GM12801 (cell line): Measurements from ENCODE around the gene ADD2.

Experiments used
- TF ChIP-seq, protein P1 (sequence below): IDR thresholded peaks from one replicate; pipeline ENCODE4 v1.5.1; 2011; ENCODE audit warnings: control low read depth; ENCODE audit not compliant: insufficient read length; ENCODE audit errors: extremely low read depth

The ADD2 gene

DNA sequence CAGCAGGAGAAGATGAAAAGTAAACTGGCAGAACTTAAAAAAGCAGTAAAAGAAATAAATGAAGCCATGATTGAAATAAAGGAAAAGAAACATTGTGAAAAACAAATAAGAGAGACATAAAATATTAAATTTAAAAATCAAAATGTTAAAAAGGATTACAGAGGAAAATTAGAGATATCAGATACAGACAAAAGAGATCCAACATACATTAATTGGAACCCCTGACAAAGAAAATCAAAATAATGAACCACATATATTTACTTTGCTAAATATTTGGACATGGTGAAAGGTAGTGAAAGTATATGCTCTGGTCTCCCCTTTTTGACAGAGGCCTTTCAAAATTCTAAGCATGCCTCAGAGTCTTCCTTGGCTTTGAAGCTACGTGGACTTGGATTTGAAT lies 134.5 kb downstream of the ADD2 start:
- TF ChIP-seq, protein P1, sequence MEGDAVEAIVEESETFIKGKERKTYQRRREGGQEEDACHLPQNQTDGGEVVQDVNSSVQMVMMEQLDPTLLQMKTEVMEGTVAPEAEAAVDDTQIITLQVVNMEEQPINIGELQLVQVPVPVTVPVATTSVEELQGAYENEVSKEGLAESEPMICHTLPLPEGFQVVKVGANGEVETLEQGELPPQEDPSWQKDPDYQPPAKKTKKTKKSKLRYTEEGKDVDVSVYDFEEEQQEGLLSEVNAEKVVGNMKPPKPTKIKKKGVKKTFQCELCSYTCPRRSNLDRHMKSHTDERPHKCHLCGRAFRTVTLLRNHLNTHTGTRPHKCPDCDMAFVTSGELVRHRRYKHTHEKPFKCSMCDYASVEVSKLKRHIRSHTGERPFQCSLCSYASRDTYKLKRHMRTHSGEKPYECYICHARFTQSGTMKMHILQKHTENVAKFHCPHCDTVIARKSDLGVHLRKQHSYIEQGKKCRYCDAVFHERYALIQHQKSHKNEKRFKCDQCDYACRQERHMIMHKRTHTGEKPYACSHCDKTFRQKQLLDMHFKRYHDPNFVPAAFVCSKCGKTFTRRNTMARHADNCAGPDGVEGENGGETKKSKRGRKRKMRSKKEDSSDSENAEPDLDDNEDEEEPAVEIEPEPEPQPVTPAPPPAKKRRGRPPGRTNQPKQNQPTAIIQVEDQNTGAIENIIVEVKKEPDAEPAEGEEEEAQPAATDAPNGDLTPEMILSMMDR: no peak

DNA sequence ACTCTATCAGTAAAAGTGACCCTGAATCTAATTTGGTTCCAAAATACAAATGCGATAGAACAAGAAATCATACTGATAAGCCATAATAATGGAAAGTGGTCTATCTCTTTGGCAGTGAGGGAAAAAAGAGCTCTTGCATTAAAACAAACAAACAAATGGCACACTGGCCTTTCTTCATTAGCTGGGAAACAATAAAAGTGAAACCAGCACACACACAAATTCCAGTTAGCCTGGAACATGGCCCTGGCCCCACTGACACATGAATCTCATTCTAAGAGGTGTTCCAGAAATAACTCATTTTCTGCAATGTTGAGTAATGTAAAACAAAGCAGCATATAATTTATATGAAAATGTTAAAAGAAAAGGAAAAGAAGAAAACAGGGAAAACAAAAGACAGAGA lies 135.0 kb downstream of the ADD2 start:
- TF ChIP-seq, protein P1: no peak

DNA sequence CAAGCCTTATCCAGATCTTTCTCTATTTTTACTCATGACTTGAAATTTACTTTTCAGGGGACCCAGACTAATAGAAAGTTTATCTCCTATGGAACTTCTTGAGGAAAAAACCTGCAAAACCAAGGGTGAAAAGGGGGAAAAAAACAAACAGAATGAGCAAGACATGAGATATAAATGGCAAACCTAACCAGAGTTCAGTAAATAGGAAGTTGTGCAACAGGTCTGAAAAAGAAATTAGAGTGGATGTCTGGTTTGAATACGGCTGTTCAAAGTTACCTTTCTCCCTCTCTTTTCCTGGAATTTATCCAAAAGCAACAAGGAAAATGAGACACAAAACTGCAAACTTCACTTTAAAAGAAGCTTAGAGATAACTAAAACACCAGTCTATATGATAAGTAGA lies 135.6 kb downstream of the ADD2 start:
- TF ChIP-seq, protein P1: no peak

DNA sequence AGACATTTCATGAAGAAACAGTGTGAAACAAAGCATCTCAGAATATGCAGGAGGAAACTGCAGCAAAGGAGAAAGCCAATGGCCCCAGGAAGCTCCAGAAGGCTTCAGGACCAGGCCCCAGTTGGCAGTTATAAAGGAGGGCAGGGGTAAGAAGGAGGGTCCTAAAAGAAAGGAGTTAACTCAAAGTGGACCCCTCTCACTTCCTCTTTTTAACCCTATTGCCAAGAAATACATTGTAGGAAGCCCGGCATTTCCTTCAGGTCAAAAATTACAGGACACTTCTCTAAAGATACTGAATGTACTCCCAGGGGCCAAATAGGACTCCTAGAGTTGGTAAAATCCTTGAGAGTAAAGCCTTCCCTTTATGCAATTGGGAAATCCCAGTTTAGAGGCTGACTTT lies 137.2 kb downstream of the ADD2 start:
- TF ChIP-seq, protein P1: no peak

DNA sequence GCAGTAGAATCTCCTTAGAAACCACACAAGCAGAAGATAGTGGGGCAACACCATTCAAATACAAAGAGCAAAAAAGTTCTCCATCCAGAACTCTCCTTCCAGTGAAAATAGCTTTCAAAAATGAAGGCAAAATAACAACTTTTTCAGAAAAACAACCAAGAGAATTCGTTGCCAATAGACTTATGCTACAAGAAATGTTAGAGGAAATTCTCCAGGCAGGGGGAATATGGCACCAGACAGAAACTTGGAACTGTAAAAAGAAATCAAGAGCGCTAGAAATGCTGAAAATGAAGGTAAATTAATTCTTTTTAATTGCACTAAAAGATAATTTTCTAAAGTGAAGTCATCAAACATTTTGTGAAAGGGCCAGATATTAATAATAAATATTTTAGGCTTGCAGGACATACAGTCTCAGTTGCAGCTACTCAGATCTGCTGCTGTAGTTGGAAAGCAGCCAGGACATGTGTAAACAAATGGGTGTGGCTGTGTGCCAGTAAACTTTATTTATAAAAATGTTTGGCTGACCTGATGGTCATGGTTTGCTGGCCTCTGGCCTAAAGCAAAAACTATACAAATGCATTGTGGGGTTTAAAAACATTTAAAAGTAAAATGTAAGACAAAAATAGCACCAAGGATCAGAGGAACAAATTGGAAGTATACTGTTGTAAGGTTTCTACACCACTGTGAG lies 140.6 kb downstream of the ADD2 start:
- TF ChIP-seq, protein P1: no peak

DNA sequence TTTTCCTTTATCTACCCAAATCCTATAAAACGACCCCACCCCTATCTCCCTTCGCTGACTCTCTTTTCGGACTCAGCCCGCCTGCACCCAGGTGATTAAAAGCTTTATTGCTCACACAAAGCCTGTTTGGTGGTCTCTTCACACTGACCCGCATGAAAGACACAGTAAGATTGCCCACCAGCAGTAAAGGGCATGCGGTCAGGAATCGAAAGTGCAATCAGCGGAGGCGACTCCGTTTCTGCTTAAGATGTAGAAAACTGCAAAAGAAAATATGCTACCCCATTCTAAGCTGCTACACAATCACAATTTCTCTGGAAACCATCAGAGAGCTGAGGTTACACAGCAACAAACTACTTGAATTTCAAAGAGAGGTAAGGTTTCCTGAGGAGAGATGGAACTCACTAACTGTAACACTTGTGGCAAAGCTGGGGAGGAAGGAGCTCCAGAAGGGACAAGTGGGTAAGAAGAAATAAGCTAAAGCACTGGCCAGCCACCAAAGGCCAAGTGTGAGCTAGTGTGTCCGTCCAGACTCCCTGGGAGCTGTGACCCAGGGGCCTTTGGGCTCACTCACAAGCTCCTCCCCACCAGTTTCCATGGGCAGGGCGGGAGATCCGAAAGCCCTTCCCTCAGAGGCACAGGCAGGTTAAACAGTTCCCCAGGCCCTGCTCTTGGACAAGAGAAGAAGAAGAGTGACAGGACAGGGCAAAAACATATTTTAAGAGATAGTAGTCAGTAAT lies 141.6 kb downstream of the ADD2 start:
- TF ChIP-seq, protein P1: no peak

DNA sequence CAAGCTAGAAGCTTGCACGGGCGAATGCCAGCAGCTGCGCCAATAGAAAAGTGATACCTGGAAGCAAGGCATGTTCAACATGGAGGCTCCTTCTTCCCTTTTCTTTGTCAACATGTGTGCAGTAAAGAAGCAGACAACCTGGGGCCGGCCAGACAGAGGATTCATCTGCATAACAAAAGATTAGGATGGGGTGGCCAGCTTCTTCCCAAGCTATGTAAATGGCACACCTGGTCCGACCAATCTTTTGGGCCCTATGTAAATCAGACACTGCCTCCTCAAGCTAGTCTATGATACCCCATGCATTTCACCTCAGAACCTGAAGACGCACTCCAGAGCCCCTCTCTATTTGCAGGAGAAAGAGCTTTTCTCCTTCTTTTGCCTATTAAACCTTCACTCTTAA lies 148.0 kb downstream of the ADD2 start:
- TF ChIP-seq, protein P1: no peak
